GM18867 (cell line): ENCODE data around the gene PGR.
"Not testable (repeated sequence)": the region's sequence is repeated elsewhere in the genome, so short reads cannot be mapped to it uniquely, and the experiment has no call there.

Source experiments
- ATAC-seq: cut with Tn5 transposase; IDR thresholded peaks from one replicate; pipeline ENCODE4 v1.9.1; 2021; ENCODE audit warnings: mild to moderate bottlenecking, moderate library complexity; ENCODE audit not compliant: unreplicated experiment

Gene PGR

DNA sequence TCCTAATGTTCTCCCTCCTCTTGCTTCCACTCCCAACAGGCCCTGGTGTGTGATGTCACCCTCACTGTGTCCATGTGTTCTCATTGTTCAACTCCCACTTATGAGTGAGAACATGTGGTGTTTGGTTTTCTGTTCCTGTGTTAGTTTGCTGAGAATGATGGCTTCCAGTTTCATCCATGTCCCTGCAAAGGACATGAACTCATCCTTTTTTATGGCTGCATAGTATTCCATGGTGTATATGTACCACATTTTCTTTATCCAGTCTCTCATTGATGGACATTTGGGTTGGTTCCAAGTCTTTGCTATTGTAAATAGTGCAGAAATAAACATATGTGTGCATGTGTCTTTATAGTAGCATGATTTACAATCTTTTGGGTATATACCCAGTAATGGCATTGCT, 115.9 kb downstream of the PGR start:
- not testable (repeated sequence) for ATAC-seq

DNA sequence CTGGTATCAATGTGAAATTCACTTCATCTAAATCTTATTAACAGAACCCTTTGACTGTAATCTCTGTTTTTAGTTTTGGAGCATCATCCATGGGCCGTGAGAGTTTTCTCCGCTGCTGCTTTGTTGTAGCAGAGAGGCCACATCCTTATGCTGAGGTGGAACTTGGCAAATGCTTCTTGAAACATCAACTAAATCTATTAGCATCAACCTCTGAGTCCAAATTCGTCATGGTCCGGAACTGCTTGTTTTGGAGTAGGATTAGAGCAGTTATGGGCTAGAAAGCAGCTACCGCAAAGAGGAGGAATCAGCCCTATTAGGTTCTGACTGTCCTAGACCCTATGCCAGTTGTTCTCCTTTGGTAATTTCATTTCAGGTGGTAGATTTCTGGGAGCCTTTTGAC, 117.7 kb downstream of the PGR start:
- ATAC-seq = no peak

DNA sequence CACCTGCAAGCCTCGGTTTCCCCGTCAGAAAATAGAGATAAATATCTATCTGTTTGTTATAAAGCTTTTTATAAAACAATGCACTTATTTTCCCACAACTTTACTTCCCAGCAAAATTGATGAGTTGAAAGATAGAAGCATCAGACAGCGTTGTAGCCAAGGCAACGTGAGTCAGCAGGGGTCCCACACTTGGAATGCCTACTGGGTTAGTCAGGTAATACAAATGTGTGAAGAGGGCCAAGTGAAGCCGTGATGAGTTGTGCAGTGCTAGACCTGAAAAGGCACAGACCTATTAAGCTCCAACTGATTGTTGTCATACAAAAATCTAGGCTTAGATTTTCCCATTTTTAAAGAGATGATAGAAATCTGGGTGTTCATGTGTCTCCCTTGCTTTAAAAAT, 118.7 kb downstream of the PGR start:
- ATAC-seq = no peak

DNA sequence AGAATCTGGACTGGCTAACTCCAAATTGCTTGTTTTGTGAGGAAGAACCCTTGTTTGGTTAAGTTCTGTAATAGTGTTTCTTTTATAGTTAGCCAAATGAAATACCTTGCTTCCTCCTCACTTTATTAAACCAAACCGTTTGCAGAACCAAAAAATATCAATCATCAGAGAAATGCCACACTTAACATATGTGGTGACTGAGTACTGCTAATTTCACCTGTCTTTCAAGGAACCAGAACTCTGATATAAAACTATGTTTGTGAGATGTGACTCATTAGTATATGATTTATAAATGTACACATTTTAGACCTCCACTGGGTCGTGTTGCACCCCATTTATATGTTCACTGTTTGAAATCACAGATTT, 119.9 kb downstream of the PGR start:
- ATAC-seq = no peak

DNA sequence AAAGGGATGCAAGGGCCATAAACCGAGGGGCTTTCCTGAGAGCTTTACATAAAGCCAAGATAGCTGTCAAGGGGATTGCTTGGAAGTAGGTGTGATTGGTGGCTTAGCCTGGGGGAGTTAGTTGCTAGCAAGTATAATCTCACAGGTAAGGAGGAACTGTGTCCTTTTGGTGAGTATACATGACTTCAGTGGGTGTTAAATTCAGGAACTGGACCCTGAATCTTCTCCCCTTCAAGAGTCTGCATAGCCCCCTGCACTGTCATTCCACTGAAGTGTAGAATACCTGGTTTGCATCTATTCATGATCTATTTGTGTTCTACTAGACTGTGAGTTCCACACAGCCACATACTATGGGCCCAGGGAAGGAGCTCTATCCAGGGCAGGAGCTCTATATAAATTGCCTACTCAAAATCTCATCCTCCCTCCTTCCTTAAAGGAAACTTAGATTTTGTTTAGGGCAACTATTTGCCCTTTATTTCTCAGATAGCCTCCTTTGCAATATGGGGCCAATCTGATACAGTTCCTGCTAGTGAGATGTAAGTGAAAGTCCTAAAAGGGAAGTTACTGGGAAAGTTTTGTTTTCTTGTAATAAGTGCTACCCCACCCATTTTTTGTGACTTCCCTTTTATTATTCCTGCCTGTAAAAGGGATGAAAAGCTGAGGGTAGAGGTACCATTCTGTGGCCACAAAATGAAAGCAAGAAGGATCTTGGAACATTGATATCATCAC, 120.5 kb downstream of the PGR start:
- ATAC-seq = no peak

DNA sequence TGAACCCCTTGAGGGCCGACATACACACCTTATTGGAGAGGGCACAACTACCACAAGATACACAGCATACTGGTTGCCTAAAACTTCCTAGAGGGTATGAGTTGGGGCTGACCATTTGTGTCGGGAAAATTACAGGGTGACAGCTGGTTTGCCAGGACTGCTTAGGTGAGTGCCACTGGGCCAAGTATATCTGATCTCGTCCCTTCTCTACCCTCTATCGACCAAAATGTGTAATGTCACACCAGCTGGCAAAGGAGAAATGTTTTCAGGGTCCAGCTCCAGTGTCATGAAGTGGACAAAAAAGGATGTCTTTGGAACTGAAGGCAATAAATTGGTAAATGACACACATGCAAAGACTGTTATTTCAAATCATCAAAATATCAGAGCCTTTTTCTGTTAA, 126.1 kb downstream of the PGR start:
- ATAC-seq = peak; percentile 89

DNA sequence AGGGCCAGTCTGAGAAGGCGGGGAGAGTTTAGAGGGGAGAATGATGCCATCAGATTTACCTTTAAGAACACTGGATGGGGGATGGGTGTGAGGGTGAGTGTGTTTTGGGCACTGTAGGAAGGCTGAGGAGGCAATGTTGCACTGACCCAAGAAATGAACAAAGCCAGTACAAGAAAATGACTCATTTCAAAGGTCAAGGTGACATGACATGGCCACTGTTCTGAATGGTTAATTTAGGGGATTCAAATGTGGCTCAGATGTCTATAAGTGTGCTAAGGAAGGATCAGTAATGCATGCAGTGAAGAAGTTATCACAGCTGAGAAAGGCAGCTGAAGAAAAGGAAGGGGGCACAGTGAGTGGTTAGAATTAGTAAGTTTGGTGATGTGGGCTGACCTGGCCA, 129.9 kb downstream of the PGR start:
- no peak for ATAC-seq

DNA sequence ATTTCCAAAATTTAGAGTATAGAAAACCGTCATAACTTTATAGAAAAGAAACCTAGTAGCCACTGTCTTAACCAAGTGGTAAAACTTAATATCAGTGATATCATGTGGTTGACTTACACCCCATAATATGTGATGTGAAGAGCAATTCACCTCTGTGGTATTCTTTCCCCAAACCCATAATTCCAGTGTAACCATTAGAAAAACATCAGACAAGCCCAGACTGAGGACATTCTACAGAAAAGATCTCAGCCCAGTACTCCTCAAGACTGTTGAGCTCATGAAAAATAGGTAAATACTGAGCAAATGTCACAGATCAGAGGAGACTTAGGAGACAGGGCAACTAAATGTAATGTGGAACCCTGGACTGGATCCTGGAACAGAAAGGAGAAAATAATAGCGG, 134.6 kb downstream of the PGR start:
- no peak for ATAC-seq

DNA sequence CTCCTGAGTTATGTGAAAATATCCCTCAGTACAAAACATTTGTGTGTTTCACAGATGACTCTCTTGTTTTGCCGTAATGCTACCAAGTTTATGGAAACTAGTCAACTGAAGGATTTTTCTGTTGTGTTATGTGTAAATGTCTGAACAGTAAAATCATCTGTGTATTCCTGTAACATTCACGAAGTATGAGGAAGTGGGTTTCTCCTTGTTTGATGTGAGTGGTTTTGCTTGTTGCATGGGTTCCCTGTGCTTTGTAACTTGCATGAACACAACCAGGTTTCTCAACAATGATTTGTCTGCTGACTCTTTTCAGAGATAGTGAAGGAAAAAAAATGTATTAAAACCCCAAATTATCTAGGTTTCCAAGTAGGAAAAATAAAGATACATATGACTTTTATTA, 138.1 kb downstream of the PGR start:
- ATAC-seq = no peak

DNA sequence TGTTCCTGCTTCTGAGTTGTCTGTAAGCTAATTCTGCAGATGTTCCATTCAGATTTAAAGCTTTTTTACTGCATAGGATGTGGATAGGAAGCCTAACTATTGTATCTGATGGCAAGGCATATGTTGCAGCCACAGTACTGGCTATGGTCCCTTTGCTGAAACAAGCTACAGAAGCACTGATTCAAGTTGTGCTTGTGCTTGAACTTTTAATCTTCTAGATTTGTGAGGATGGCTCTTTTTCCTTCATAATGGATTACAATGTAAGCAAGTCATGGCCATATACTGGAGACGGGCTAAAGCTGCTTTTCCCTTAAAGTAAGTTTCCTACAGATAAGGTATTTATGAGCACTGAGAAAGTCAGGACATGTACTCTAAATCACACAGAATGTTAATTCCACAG, 138.7 kb downstream of the PGR start:
- ATAC-seq = no peak

DNA sequence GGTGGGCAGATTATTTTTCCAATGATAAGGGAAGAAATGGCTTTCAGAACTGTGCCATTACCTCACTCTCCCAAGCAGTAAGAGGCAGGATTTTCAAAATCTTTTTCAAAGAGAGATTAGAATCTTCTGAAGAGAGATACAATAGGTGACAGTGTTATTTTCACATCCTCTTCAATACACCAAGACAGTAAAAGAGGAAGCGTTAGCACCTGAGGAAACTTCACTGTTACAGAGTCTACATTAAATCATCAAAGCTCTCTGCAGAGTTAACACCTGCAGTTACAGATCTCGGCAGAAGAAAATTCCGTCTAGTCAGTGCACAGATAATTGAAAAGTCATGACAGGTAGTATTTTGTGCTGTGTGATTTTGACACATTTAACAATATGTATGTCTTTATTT, 144.9 kb downstream of the PGR start:
- ATAC-seq = peak; percentile 99

DNA sequence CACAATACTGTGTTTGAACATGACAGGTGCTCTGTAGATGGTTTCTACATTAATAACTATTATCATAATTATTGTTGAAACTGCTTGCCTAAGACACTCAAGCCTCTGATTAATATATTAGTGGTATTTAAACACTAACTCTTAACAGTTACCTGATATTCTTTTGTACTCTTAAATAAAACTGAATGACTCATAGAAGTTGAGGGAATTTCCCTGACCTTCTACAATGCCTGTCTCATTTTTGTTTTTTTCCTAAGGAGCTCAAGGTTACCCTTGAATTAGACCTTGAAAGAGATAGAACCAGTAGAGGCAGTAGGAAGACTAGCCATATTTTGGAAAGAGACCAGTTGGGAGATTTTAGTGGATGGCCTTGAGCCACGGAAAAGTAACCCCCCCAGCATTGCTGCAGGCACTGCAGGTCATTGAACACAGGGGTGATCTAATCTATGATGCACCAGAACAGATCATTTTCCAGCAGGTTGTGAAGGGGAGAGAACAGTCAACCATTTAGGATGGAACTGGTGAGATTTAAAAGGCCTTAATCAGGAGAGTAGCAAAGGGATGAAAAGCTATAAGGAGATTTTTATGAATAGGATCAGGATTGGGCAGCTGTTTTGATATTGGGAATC, 148.3 kb downstream of the PGR start:
- ATAC-seq = no peak

DNA sequence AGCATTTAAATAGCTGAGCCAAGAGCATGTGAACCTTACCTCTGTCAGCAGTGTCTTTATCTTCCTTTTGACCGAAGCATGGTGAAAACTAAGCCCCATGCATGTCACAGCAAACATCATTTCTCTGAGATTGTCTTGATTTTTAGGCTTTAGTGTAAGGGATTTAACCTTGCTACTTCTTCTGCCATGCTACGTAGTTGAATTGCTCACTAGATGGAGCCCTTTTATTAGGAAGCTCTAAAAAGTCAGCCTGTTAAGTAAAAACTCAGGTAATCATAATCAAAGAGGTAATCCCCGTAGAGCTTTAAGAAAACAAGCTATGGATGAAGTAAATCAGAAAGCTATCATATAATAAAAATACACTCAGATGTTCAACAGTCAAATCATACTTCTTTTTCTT, 149.5 kb downstream of the PGR start:
- no peak for ATAC-seq
